Activated naive CD8-positive, alpha-beta T cell treated with anti-CD3 and anti-CD28 coated beads, Interleukin-2, amount 50 U/mL, for 24 hours (primary cell): ENCODE results near the gene RPAIN.
"Not testable (repeated sequence)": the region's sequence is repeated elsewhere in the genome, so short reads cannot be mapped to it uniquely, and the experiment has no call there.

ENCODE experiments used
- ATAC-seq: fragments of 150-1000 bp; cut with Tn5 transposase; one replicate; pipeline ENCODE4 v1.10.0; 2021
- DNase-seq: peaks from one replicate; pipeline ENCODE4 v3.0.0; 2021
- H3K27ac Mint-ChIP-seq: one replicate; pipeline ENCODE4 v1.8.0; 2021; ENCODE audit warnings: mild to moderate bottlenecking, mixed read lengths
- H3K27me3 Mint-ChIP-seq: one replicate; pipeline ENCODE4 v1.8.0; 2021; ENCODE audit warnings: mixed read lengths
- H3K36me3 Mint-ChIP-seq: one replicate; pipeline ENCODE4 v1.8.0; 2021; ENCODE audit warnings: low read depth, mixed read lengths
- H3K4me1 Mint-ChIP-seq: one replicate; pipeline ENCODE4 v1.8.0; 2021; ENCODE audit warnings: mixed read lengths
- H3K4me3 Mint-ChIP-seq: one replicate; pipeline ENCODE4 v1.8.0; 2021; ENCODE audit warnings: mild to moderate bottlenecking, moderate library complexity, mixed read lengths
- H3K9me3 Mint-ChIP-seq: one replicate; pipeline ENCODE4 v1.8.0; 2021; ENCODE audit warnings: mixed read lengths

RPAIN gene

GRCh38 chr17:5416901-5417300, 3.1 kb upstream of the RPAIN start:
- no peak for DNase-seq
- no peak for ATAC-seq
- Mint-ChIP-seq H3K27ac (peak overlapping the region; percentile 42), H3K27me3 (peaks cover 5% of the 10 kb centered on the region), H3K36me3 (peaks cover 56% of the 10 kb centered on the region), H3K4me3 (peak overlapping the region; percentile 100), H3K4me1 (peaks cover 80% of the 10 kb centered on the region), H3K9me3 (no peaks in the 10 kb centered on the region)

- H3K27me3 Mint-ChIP-seq: peaks cover 5% of the 10 kb centered on the region
- H3K27ac Mint-ChIP-seq: peak overlapping the region; percentile 100
These were observed 1.1 kb upstream of the RPAIN start for GRCh38 chr17:5418858-5419355.

GRCh38 chr17:5419356-5419958, 525 bp upstream of the RPAIN start, which contains the start of gene NUP88:
TSS of gene NUP88 (minus strand) at chr17:5419662. CDS start at chr17:5419650, 12 bp downstream.
- Mint-ChIP-seq H3K27ac (peak within 1 kb of the TSS; percentile 100), H3K27me3 (peaks cover 5% of the 10 kb centered on the region), H3K4me3 (peak within 1 kb of the TSS; percentile 100), H3K9me3 (no peaks in the 10 kb centered on the region), H3K36me3 (peaks cover 48% of the 10 kb centered on the region), H3K4me1 (peaks cover 71% of the 10 kb centered on the region)
- DNase-seq (peak; percentile 95), ATAC-seq (peak; percentile 95)

More at GRCh38 chr17:5418858-5419355, 1.1 kb upstream of the RPAIN start:
- H3K9me3 Mint-ChIP-seq: no peaks in the 10 kb centered on the region
- ATAC-seq: peak; percentile 44
- peak; percentile 64 for DNase-seq
- peak overlapping the region; percentile 100 for H3K4me3 Mint-ChIP-seq
- H3K4me1 Mint-ChIP-seq: peaks cover 76% of the 10 kb centered on the region
- peaks cover 48% of the 10 kb centered on the region for H3K36me3 Mint-ChIP-seq

- peak overlapping the region; percentile 5 for H3K4me3 Mint-ChIP-seq
These were observed 2.5 kb downstream of the RPAIN start for GRCh38 chr17:5422505-5422904.

GRCh38 chr17:5424909-5425308, 4.9 kb downstream of the RPAIN start:
- Mint-ChIP-seq H3K4me3 (no peak overlapping the region), H3K4me1 (peaks cover 31% of the 10 kb centered on the region), H3K27ac (no peak overlapping the region), H3K9me3 (no peaks in the 10 kb centered on the region), H3K27me3 (peaks cover under 1% of the 10 kb centered on the region), H3K36me3 (peaks cover 52% of the 10 kb centered on the region)
- DNase-seq (no peak), ATAC-seq (no peak)

More at GRCh38 chr17:5422505-5422904, 2.5 kb downstream of the RPAIN start:
- Mint-ChIP-seq H3K4me1 (peaks cover 50% of the 10 kb centered on the region), H3K27ac (no peak overlapping the region), H3K36me3 (peaks cover 45% of the 10 kb centered on the region), H3K27me3 (peaks cover 5% of the 10 kb centered on the region), H3K9me3 (no peaks in the 10 kb centered on the region)
- no peak for ATAC-seq
- DNase-seq: no peak

- ATAC-seq (no peak), DNase-seq (no peak)
- Mint-ChIP-seq H3K4me3 (no peak overlapping the region), H3K4me1 (peaks cover 27% of the 10 kb centered on the region), H3K27me3 (no peaks in the 10 kb centered on the region), H3K27ac (no peak overlapping the region), H3K9me3 (no peaks in the 10 kb centered on the region), H3K36me3 (peaks cover 51% of the 10 kb centered on the region)
These were observed 5.8 kb downstream of the RPAIN start for GRCh38 chr17:5425826-5426225.

GRCh38 chr17:5429191-5429887, 9.4 kb downstream of the RPAIN start:
- no peak overlapping the region for H3K4me3 Mint-ChIP-seq
- no peak for ATAC-seq
- H3K27me3 Mint-ChIP-seq: no peaks in the 10 kb centered on the region
- H3K9me3 Mint-ChIP-seq: no peaks in the 10 kb centered on the region
- DNase-seq: no peak
- H3K27ac Mint-ChIP-seq: no peak overlapping the region
- H3K36me3 Mint-ChIP-seq: peaks cover 61% of the 10 kb centered on the region
- H3K4me1 Mint-ChIP-seq: peaks cover 9% of the 10 kb centered on the region

- no peak for ATAC-seq
- Mint-ChIP-seq H3K9me3 (no peaks in the 10 kb centered on the region), H3K4me1 (peaks cover 15% of the 10 kb centered on the region), H3K4me3 (no peak overlapping the region), H3K27ac (peak overlapping the region; percentile 44), H3K27me3 (no peaks in the 10 kb centered on the region), H3K36me3 (peaks cover 67% of the 10 kb centered on the region)
- no peak for DNase-seq
These were observed 10.5 kb downstream of the RPAIN start for GRCh38 chr17:5430413-5430999.

- not testable (repeated sequence) for H3K4me3 Mint-ChIP-seq, H3K9me3 Mint-ChIP-seq, ATAC-seq, H3K27me3 Mint-ChIP-seq, DNase-seq
- Mint-ChIP-seq H3K4me1 (peaks cover 19% of the 10 kb centered on the region), H3K27ac (peak overlapping the region; percentile 74), H3K36me3 (peaks cover 70% of the 10 kb centered on the region)
These were observed 11.3 kb downstream of the RPAIN start for GRCh38 chr17:5431234-5431633.

GRCh38 chr17:5431949-5432556, 12.1 kb downstream of the RPAIN start:
- H3K36me3 Mint-ChIP-seq: peaks cover 78% of the 10 kb centered on the region
- DNase-seq (no peak), ATAC-seq (no peak)
- H3K27ac Mint-ChIP-seq: peak overlapping the region; percentile 81
- no peaks in the 10 kb centered on the region for H3K9me3 Mint-ChIP-seq
- H3K4me3 Mint-ChIP-seq: no peak overlapping the region
- H3K4me1 Mint-ChIP-seq: peaks cover 27% of the 10 kb centered on the region
- H3K27me3 Mint-ChIP-seq: no peaks in the 10 kb centered on the region

- peaks cover 72% of the 10 kb centered on the region for H3K36me3 Mint-ChIP-seq
- no peaks in the 10 kb centered on the region for H3K9me3 Mint-ChIP-seq
- no peaks in the 10 kb centered on the region for H3K27me3 Mint-ChIP-seq
- peaks cover 47% of the 10 kb centered on the region for H3K4me1 Mint-ChIP-seq
- ATAC-seq (no peak), DNase-seq (no peak)
- H3K4me3 Mint-ChIP-seq: peak overlapping the region; percentile 50
- H3K27ac Mint-ChIP-seq: peak overlapping the region; percentile 79
These were observed 15.0 kb downstream of the RPAIN start for GRCh38 chr17:5434984-5435383.

GRCh38 chr17:5435781-5436315, 15.9 kb downstream of the RPAIN start:
- not testable (repeated sequence) for ATAC-seq, H3K9me3 Mint-ChIP-seq, DNase-seq, H3K27me3 Mint-ChIP-seq
- H3K36me3 Mint-ChIP-seq: peaks cover 68% of the 10 kb centered on the region
- H3K4me1 Mint-ChIP-seq: peaks cover 48% of the 10 kb centered on the region
- H3K4me3 Mint-ChIP-seq: peak overlapping the region; percentile 93
- H3K27ac Mint-ChIP-seq: peak overlapping the region; percentile 68

- peaks cover 48% of the 10 kb centered on the region for H3K4me1 Mint-ChIP-seq
These were observed 17.8 kb downstream of the RPAIN start for GRCh38 chr17:5437721-5438317.

More at GRCh38 chr17:5437721-5438317, 17.8 kb downstream of the RPAIN start:
- DNase-seq (no peak), ATAC-seq (no peak)
- Mint-ChIP-seq H3K4me3 (peak overlapping the region; percentile 93), H3K27me3 (no peaks in the 10 kb centered on the region), H3K9me3 (no peaks in the 10 kb centered on the region), H3K36me3 (peaks cover 56% of the 10 kb centered on the region), H3K27ac (peak overlapping the region; percentile 92)
